ENCODE results near the gene RAG2. TPM values are rescaled to one million over a fixed set of nuclear protein-coding genes. Genes with fewer than 3 reads are reported as not detected.

The RAG2 gene
- total and polyA plus RNA-seq, 4 donors: not detected

DNA sequence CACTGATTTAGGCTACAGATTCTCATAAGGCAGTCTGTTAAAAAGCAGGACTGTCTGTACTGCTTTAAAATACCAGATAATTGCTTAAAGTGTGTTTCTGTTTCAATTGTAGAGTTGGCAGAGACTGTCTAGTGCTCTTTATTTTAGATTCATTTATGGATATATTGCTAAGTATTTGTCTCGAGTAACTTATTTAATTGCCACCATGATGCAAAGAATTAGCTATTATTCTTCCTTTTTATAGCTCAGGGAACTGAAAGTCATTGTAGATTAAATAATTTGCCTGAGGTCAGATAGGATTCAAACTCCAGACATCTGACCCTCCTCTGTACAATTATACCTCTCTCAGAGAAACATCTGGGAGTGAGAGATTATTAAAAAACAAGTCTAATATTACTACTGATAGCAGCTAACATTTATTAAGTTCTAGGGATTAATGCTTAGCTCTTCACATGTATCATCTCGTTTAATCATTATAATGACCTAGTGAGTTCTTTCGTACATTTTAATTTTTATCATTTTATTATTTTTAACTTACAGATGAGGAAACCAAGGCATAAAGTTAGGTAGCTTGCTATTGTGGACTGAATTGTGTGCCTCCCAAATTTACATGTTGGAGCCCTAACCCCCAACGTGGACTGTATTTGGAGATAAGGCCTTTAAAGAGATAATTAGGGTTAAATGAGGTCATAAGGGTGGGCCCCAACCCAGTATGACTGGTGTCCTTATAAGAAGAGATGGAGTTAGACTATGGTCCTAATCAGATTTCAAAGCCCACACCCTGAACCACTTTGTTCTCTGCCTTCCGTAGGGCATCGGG, 19.7 kb upstream of the RAG2 start:
- H3K4me3 ChIP-seq: no peak overlapping the region
- peaks cover 0 to 2% (median 0%) of the 10 kb centered on the region in 4 donors for H3K36me3 ChIP-seq (ENCODE audit: control insufficient read depth in 4 of 4, insufficient read depth in 4 of 4, low read length in 4 of 4)
- no peak overlapping the region for H3K9ac ChIP-seq (ENCODE audit: insufficient read depth in 1 of 2, low read length in 2 of 2)
- no peak for ATAC-seq (ENCODE audit: insufficient read depth, low FRiP score)
- H3K4me1 ChIP-seq (ENCODE audit: control insufficient read depth in 5 of 5, insufficient read depth in 5 of 5, low read length in 5 of 5): peaks cover 0 to 18% (median 4%) of the 10 kb centered on the region in 5 donors
- TF ChIP-seq, protein P1, sequence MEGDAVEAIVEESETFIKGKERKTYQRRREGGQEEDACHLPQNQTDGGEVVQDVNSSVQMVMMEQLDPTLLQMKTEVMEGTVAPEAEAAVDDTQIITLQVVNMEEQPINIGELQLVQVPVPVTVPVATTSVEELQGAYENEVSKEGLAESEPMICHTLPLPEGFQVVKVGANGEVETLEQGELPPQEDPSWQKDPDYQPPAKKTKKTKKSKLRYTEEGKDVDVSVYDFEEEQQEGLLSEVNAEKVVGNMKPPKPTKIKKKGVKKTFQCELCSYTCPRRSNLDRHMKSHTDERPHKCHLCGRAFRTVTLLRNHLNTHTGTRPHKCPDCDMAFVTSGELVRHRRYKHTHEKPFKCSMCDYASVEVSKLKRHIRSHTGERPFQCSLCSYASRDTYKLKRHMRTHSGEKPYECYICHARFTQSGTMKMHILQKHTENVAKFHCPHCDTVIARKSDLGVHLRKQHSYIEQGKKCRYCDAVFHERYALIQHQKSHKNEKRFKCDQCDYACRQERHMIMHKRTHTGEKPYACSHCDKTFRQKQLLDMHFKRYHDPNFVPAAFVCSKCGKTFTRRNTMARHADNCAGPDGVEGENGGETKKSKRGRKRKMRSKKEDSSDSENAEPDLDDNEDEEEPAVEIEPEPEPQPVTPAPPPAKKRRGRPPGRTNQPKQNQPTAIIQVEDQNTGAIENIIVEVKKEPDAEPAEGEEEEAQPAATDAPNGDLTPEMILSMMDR (IDR thresholded peaks at IDR 0.05; ENCODE audit: control extremely low read depth, extremely low read depth): no peak
- no peaks in the 10 kb centered on the region for H3K27me3 ChIP-seq (ENCODE audit: control insufficient read depth in 3 of 3, insufficient read depth in 3 of 3, low read length in 2 of 3)
- no peaks in the 10 kb centered on the region for H3K9me3 ChIP-seq (ENCODE audit: control insufficient read depth in 4 of 4, insufficient read depth in 3 of 4, low read length in 3 of 4)
- DNase-seq: no peak
- WGBS, 2 donors: 93 to 94% methylated on average over 6 of the region's 6 CpGs
- H3K27ac ChIP-seq (ENCODE audit: low read depth in 1 of 2, low read length in 1 of 2): no peak overlapping the region

DNA sequence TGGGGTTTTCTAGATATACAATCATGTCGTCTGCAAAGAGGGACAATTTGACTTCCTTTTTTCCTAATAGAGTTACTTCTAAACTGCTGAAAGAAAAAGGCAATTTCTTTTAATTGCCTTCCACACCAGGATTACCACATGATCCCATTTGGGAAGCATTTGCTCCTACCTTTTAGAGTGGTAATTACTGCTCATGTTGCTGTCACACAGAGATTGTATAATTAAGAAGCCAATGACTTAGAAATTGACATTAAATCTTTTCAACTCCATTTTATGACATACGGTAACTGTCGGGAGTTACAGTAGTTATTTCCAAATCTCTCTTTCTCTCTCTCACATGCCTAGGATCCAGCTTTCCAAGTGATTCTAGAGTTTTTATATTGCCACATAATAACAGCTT, 17.8 kb upstream of the RAG2 start:
- peaks cover 0 to 7% (median 2%) of the 10 kb centered on the region in 4 donors for H3K36me3 ChIP-seq (ENCODE audit: control insufficient read depth in 4 of 4, insufficient read depth in 4 of 4, low read length in 4 of 4)

GRCh38 chr11:36609383-36609782, 11.3 kb upstream of the RAG2 start:
- WGBS, 2 donors: 61 to 74% methylated on average over 2 of the region's 2 CpGs
- ATAC-seq (ENCODE audit: insufficient read depth, low FRiP score): no peak
- no peaks in the 10 kb centered on the region for H3K27me3 ChIP-seq (ENCODE audit: control insufficient read depth in 3 of 3, insufficient read depth in 3 of 3, low read length in 2 of 3)

More for the DNA sequence above, 17.8 kb upstream of the RAG2 start:
- Histone ChIP-seq H3K27ac (ENCODE audit: low read depth in 1 of 2, low read length in 1 of 2) (no peak overlapping the region), H3K9ac (ENCODE audit: insufficient read depth in 1 of 2, low read length in 2 of 2) (no peak overlapping the region), H3K9me3 (ENCODE audit: control insufficient read depth in 4 of 4, insufficient read depth in 3 of 4, low read length in 3 of 4) (no peaks in the 10 kb centered on the region), H3K4me1 (ENCODE audit: control insufficient read depth in 5 of 5, insufficient read depth in 5 of 5, low read length in 5 of 5) (peaks cover 0 to 18% (median 4%) of the 10 kb centered on the region in 5 donors), H3K4me3 (no peak overlapping the region), H3K27me3 (ENCODE audit: control insufficient read depth in 3 of 3, insufficient read depth in 3 of 3, low read length in 2 of 3) (no peaks in the 10 kb centered on the region)
- DNase-seq (no peak), ATAC-seq (ENCODE audit: insufficient read depth, low FRiP score) (no peak)
- TF ChIP-seq, protein P1 (IDR thresholded peaks at IDR 0.05; ENCODE audit: control extremely low read depth, extremely low read depth): no peak
- 74 to 80% methylated on average over 3 of the region's 3 CpGs for WGBS, 2 donors

More at GRCh38 chr11:36609383-36609782, 11.3 kb upstream of the RAG2 start:
- H3K9ac ChIP-seq (ENCODE audit: insufficient read depth in 1 of 2, low read length in 2 of 2): no peak overlapping the region
- no peaks in the 10 kb centered on the region for H3K9me3 ChIP-seq (ENCODE audit: control insufficient read depth in 4 of 4, insufficient read depth in 3 of 4, low read length in 3 of 4)
- no peak for DNase-seq
- H3K27ac ChIP-seq (ENCODE audit: low read depth in 1 of 2, low read length in 1 of 2): no peak overlapping the region
- H3K4me1 ChIP-seq (ENCODE audit: control insufficient read depth in 5 of 5, insufficient read depth in 5 of 5, low read length in 5 of 5): peaks cover 0 to 3% (median 0%) of the 10 kb centered on the region in 5 donors
- H3K4me3 ChIP-seq: no peak overlapping the region
- TF ChIP-seq, protein P1 (IDR thresholded peaks at IDR 0.05; ENCODE audit: control extremely low read depth, extremely low read depth): no peak
- peaks cover 0 to 4% (median 2%) of the 10 kb centered on the region in 4 donors for H3K36me3 ChIP-seq (ENCODE audit: control insufficient read depth in 4 of 4, insufficient read depth in 4 of 4, low read length in 4 of 4)
